GM12891 (cell line): ENCODE data around the gene PIK3R5.

ENCODE experiments used
- PAX5 ChIP-seq: IDR thresholded peaks from 2 replicates; pipeline ENCODE4 v1.6.1; 2011; ENCODE audit warnings: low read length, moderate library complexity, mild to moderate bottlenecking; ENCODE audit not compliant: insufficient read depth, severe bottlenecking
- POLR2A ChIP-seq: IDR thresholded peaks from 2 replicates; pipeline ENCODE4 v1.6.1; 2011; ENCODE audit warnings: low read depth, low read length, control low read depth
- POLR2AphosphoS5 ChIP-seq: IDR thresholded peaks from 2 replicates; pipeline ENCODE4 v1.6.1; 2011; ENCODE audit warnings: low read depth, low read length, control low read depth
- POU2F2 ChIP-seq: IDR thresholded peaks from 2 replicates; pipeline ENCODE4 v1.6.1; 2011; ENCODE audit warnings: low read depth, mild to moderate bottlenecking, control low read depth, low read length, moderate library complexity
- TAF1 ChIP-seq: IDR thresholded peaks from 2 replicates; pipeline ENCODE4 v1.6.1; 2011; ENCODE audit warnings: low read depth, low read length, control low read depth

DNA sequence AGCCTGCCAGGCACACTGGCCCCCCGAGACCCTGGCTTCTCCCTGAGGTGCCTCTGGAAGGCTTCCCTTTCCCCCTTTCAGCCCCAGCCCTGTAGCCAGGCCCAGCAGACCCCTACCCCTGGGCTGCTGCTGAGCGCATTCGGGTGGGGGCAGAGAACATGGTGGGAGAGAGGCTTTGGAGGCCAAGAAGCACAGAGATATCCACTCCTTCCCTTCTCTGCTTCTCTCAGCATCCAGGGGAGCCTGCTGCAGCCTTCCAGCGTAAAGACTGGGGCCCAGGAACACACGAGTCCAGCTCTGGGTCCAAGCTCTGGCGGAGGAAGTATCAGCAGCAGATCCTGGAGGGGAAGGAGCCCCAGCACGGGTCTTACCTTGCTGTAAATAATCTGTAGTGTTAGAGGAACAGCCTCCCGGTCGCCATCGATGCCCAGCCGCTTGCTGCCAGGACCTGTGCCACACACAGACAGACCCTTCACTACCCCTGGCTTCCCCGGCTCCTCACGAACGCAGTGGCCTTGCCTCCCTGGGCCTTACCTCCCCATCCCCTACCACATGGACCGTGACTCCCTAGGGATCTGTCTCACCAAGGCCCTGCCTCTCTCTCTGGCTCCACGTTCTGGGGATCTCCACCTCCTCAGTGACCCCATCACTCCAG is 81.0 kb downstream of the PIK3R5 start:
- TF ChIP-seq POLR2A (no peak), POLR2AphosphoS5 (no peak), TAF1 (no peak), POU2F2 (no peak), PAX5 (no peak)
